Glomerular visceral epithelial cell (primary cell): ENCODE measurements around the gene LRMDA.
"Not testable (repeated sequence)": the region's sequence is repeated elsewhere in the genome, so short reads cannot be mapped to it uniquely, and the experiment has no call there.

ENCODE experiments used
- DNase-seq: peaks from one replicate; pipeline ENCODE4 v3.0.0-alpha.2; 2016; ENCODE audit errors: extremely low spot score

The LRMDA gene

GRCh38 chr10:76492026-76492425 is 1060.6 kb downstream of the LRMDA start:
- DNase-seq: peak; percentile 90

DNA sequence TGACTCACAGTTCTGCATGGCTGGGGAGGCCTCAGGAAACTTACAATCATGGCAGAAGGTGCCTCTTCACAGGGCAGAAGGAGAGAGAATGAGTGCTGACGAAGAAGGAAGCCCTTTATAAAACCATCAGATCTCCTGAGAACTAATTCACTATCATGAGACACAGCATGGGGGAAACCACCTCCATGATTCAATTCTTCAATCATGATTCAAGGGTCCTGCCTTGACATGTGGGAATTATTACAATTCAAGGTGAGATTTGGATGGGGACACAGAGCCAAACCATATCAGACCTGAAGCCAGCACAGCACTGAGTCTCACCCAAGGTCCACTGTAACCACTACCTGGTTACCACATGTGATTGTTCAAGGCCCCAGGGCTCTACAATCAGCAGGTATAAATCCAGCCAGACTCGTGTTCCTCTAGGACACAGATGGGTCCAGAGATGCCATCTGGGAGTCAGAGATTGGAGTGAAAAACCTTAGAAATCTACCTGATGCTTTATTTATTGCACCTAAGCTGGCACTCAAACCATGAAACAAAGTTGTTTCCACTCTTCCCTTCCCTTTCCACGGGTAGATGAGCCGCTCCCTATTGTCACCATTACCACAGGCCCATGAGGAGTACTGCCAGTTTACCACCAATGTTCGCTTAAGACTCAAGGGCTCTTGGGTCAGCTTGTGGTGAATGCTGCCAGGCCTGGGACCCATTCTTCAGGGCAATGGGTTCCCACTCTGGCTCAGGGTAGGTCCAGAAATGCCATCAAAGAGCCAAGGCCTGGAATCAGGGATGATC is 1061.5 kb downstream of the LRMDA start:
- no peak for DNase-seq

DNA sequence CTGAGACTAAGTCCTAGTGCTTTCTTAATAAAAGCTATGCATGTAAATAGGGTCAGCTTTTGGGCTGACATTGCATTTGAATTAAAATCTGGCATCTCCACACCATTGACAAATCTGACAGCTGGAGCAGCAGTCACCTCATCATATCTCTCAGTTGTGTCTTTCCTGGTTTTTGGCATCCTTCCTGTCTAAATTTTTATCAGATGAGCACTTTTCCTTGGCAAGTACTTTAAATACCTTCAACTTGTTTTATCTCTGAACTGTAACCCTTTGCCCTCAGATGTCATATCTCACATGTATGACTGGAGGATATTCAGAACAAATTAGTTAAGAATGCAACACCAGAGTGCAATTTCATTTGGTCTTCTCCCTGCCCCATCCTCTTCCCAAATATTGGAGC is 1066.2 kb downstream of the LRMDA start:
- no peak for DNase-seq

GRCh38 chr10:76504823-76505222 is 1073.4 kb downstream of the LRMDA start:
- DNase-seq: no peak

- DNase-seq: no peak
Observed at GRCh38 chr10:76509446-76509845, 1078.0 kb downstream of the LRMDA start.

- no peak for DNase-seq
Observed at GRCh38 chr10:76514321-76514720, 1082.9 kb downstream of the LRMDA start.

DNA sequence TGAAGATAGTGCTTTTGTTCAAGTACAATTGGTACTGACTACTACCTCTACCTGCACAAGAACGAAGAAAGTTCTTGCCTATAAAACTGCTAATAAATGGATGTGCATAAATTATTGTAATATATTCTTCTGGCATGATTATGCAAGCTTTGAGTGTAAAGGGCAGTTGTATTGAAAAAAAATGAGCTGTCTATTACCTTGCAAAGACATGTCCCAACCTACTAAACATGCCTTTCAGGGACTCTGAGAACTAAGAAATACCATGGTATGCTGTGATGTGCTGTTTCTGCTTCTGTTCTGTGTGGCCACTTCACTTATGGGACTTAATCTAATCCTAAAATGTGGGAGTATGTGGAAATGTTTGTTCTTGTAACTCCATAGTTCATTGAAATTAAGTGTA is 1083.4 kb downstream of the LRMDA start:
- no peak for DNase-seq

DNA sequence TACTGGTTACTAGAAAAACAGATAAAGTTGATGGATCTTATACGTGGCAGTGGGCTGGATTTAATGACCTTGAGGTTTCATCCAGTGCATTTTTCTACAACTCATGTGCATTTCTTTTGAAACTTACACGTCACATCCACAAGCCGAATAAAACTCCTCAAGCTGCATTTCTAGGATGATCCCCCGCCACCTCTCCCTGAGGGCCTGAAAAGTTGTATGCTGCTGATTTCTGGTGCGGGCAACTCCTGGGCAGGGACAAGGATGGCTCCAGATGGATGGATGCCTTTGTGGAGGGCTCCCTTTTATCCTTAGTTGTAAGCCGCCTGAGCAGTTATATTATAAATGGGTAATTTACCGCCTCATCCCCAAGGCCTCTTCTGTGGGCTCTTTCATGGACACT is 1091.1 kb downstream of the LRMDA start:
- no peak for DNase-seq

GRCh38 chr10:76523246-76523645 is 1091.8 kb downstream of the LRMDA start:
- no peak for DNase-seq

GRCh38 chr10:76523791-76524351 is 1092.4 kb downstream of the LRMDA start:
- DNase-seq: no peak

- not testable (repeated sequence) for DNase-seq
Observed at GRCh38 chr10:76526833-76527232, 1095.4 kb downstream of the LRMDA start.

- no peak for DNase-seq
Observed at GRCh38 chr10:76540331-76540730, 1108.9 kb downstream of the LRMDA start.

DNA sequence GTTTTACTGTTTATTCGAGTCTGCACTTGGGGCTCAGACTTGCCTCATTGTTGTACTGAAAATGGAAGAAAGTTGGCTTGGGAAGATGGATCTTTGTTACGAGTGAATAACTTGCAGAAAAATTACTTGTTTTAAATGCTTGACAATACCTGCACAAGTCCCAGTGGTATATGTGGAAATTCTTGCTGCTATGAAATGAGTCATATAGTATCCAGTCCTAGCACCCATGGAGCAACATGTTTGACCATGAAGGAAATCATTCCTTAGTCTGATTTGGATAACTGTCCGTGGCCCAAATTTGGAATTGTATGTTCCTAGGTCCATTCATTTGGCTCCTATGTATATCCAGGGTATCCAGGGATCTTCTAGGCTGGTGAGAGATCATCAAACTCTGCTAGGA is 1109.4 kb downstream of the LRMDA start:
- no peak for DNase-seq

GRCh38 chr10:76541852-76542251 is 1110.4 kb downstream of the LRMDA start:
- no peak for DNase-seq

DNA sequence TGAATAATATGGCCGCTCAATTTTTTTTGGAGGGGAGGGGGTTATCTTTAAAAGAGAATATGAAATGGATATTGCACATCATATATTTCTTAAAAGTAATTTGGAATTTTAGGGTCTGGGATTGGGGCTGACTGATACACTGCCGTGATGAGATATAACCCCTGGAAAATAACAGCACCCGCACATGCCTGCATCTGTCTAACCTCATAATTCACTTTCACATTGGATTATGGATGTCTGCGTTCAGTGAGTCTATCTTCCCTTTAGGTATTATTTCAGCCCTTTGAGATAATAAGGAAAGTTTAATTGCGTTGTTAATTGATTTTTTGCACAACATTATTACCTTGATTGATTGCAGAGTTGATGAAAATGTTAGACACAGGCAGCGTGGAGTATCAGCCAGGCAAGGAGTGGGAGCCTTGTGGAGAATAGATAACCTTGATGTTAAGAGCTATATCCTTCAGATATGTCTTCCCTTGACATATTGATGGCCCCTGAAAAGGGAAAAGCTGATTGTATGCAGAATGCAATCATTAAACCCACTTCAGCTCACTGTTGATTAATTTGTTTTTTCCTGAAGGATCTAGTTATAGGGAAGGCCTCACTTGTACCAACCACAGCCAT is 1111.0 kb downstream of the LRMDA start:
- no peak for DNase-seq

GRCh38 chr10:76543655-76544054 is 1112.2 kb downstream of the LRMDA start:
- peak; percentile 64 for DNase-seq

GRCh38 chr10:76544789-76545188 is 1113.4 kb downstream of the LRMDA start:
- DNase-seq: no peak

DNA sequence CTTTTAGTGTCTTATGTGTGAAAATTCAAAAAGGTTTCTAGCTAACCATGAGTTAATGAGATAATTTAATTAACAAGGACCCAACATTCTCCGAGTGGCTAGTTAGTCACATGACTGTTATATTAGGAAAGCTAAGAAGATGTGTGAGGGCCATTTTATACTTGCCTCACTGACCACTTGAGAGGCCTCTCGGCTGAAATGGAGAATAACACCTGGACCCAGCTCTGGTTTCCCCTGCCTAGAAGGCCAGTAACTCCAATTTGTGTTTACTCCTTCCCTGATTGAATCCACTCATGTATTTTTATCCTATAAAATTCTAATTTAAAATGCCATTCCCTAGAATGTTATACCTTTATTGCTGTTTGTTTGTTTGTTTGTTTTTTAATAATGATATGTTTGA is 1115.0 kb downstream of the LRMDA start:
- no peak for DNase-seq

DNA sequence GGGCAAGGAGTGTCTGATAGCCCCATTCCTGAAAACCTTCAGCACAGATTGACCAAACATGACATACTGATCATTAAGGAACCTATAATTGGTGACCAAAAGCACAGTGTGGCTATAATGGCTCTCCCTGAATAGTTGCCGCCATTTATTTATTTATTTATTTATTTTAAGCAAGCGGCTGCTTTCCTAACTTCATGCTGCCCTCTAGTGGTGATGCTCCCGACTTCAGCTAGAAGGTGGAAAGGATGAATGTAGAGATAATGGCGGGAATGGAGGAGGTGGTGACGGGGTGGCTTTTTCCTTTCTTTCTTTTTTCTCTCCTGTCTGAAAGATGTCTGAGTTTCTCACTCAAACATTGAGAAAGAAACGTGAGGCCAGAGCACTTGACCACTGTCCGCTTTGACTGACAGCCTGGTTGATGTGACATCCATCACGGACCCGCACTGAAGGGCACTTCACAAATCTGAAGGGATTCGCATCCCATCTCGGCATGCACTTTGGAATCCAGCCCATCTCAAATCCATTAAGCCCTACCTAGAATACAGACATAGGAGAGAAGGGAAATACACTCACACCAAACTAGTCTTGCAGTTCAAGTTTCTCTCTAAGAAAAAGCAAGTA is 1116.0 kb downstream of the LRMDA start:
- DNase-seq: peak; percentile 83

GRCh38 chr10:76548716-76549115 is 1117.3 kb downstream of the LRMDA start:
- DNase-seq: no peak

DNA sequence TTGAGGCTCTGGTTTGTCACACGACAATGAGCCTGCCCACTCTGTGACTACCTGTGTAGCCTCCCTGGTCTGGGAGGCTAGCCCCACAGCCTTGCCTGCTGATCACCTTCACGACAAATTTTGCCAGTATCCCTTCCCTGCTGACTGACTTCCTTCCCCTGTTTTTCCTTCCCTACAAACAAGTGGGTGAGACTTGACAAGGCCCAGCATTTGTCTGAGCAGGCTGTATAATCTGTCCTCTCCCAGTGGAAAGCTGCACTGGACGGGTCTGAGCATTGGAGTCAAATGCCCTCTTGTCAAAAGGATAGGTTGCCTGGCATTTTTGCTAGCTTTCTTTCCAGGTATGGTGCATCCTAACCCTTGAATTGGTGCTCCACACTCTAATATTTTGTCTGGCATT is 1117.7 kb downstream of the LRMDA start:
- no peak for DNase-seq

GRCh38 chr10:76550806-76551205 is 1119.4 kb downstream of the LRMDA start:
- no peak for DNase-seq
